Activated T-cell treated with anti-CD3 and anti-CD28 coated beads, Interleukin-2, amount 50 U/mL, for 72 hours (primary cell): ENCODE data around the gene ETFA. TPM values are rescaled to one million over a fixed set of nuclear protein-coding genes. Genes with fewer than 3 reads are reported as not detected.

Experiments used
- ATAC-seq, 2 donors: fragments of 150-1000 bp; cut with Tn5 transposase; replicated peaks in 1 of 2; 2 replicates each; pipeline ENCODE4 v1.10.0; 2021; ENCODE audit warnings: moderate library complexity in 2 of 2, mild to moderate bottlenecking in 1 of 2
- DNase-seq, 2 donors: peaks; one replicate each; pipeline ENCODE4 v3.0.0; 2021 to 2022; ENCODE audit warnings: mixed read lengths in 1 of 2
- H3K27ac Mint-ChIP-seq: one replicate; pipeline ENCODE4 v1.8.0; 2022; ENCODE audit warnings: mild to moderate bottlenecking, moderate library complexity, mixed read lengths
- H3K27me3 Mint-ChIP-seq: one replicate; pipeline ENCODE4 v1.8.0; 2022; ENCODE audit warnings: low read depth, mixed read lengths
- H3K36me3 Mint-ChIP-seq, 2 donors: one replicate each; pipeline ENCODE4 v1.8.0; 2022; ENCODE audit warnings: mixed read lengths in 2 of 2, mild to moderate bottlenecking in 1 of 2; ENCODE audit not compliant: insufficient read depth in 2 of 2
- H3K4me1 Mint-ChIP-seq: one replicate; pipeline ENCODE4 v1.8.0; 2022; ENCODE audit warnings: low read depth, mixed read lengths
- H3K4me3 Mint-ChIP-seq, 2 donors: one replicate each; pipeline ENCODE4 v1.8.0; 2022; ENCODE audit warnings: mild to moderate bottlenecking in 2 of 2, mixed read lengths in 2 of 2, moderate library complexity in 2 of 2
- H3K9me3 Mint-ChIP-seq, 2 donors: one replicate each; pipeline ENCODE4 v1.8.0; 2022; ENCODE audit warnings: mixed read lengths in 2 of 2
- total RNA-seq, 2 donors: library from RNA; stranded (reverse); gene quantifications; one replicate each; pipeline ENCODE4 v1.2.3, GENCODE V29; 2022

ETFA gene
- 100 to 1,000 TPM; 143 to 158 TPM for total RNA-seq

- DNase-seq (peak; percentile 96), ATAC-seq (peak; percentile 99)
- Mint-ChIP-seq H3K27me3 (no peaks in the 10 kb centered on the region), H3K36me3 (peaks cover 0 to 3% of the 10 kb centered on the region in 2 donors), H3K27ac (peak within 1 kb of the TSS; percentile 98), H3K9me3 (no peaks in the 10 kb centered on the region), H3K4me3 (peak within 1 kb of the TSS; percentile 88 to 91), H3K4me1 (peaks cover 42% of the 10 kb centered on the region)
These were observed at the start of gene ETFA for GRCh38 chr15:76311100-76311953. Gene ETFA, minus strand, starts transcription at chr15:76311469. Its CDS starts 81 bp downstream, at chr15:76311388.

GRCh38 chr15:76360416-76360815 is 49.1 kb upstream of the ETFA start:
- Mint-ChIP-seq H3K36me3 (peaks cover 0 to 2% of the 10 kb centered on the region in 2 donors), H3K27ac (no peak overlapping the region), H3K4me1 (no peaks in the 10 kb centered on the region), H3K27me3 (no peaks in the 10 kb centered on the region), H3K4me3 (no peak overlapping the region), H3K9me3 (no peaks in the 10 kb centered on the region)
- no peak for DNase-seq
- no peak for ATAC-seq

GRCh38 chr15:76359152-76359551 is 47.9 kb upstream of the ETFA start:
- no peaks in the 10 kb centered on the region for H3K9me3 Mint-ChIP-seq
- no peak for ATAC-seq
- no peak overlapping the region for H3K27ac Mint-ChIP-seq
- no peak for DNase-seq
- no peaks in the 10 kb centered on the region for H3K27me3 Mint-ChIP-seq
- peaks cover 0 to 2% of the 10 kb centered on the region in 2 donors for H3K36me3 Mint-ChIP-seq
- H3K4me1 Mint-ChIP-seq: no peaks in the 10 kb centered on the region
- no peak overlapping the region for H3K4me3 Mint-ChIP-seq

- Mint-ChIP-seq H3K9me3 (no peaks in the 10 kb centered on the region), H3K27ac (no peak overlapping the region), H3K4me1 (no peaks in the 10 kb centered on the region)
These were observed 47.2 kb upstream of the ETFA start for GRCh38 chr15:76358453-76358852.

GRCh38 chr15:76354823-76355440 is 43.7 kb upstream of the ETFA start:
- no peak for DNase-seq
- H3K9me3 Mint-ChIP-seq: no peaks in the 10 kb centered on the region
- no peak overlapping the region for H3K27ac Mint-ChIP-seq
- no peak for ATAC-seq
- no peaks in the 10 kb centered on the region for H3K36me3 Mint-ChIP-seq
- H3K4me1 Mint-ChIP-seq: no peaks in the 10 kb centered on the region
- H3K4me3 Mint-ChIP-seq: no peak overlapping the region
- peaks cover 3% of the 10 kb centered on the region for H3K27me3 Mint-ChIP-seq

More at GRCh38 chr15:76358453-76358852, 47.2 kb upstream of the ETFA start:
- Mint-ChIP-seq H3K36me3 (peaks cover 0 to 2% of the 10 kb centered on the region in 2 donors), H3K4me3 (no peak overlapping the region), H3K27me3 (no peaks in the 10 kb centered on the region)
- DNase-seq (no peak), ATAC-seq (no peak)

- Mint-ChIP-seq H3K27me3 (peaks cover 10% of the 10 kb centered on the region), H3K4me1 (no peaks in the 10 kb centered on the region), H3K4me3 (no peak overlapping the region), H3K27ac (no peak overlapping the region), H3K36me3 (peaks cover 0 to 2% of the 10 kb centered on the region in 2 donors), H3K9me3 (no peaks in the 10 kb centered on the region)
- ATAC-seq (no peak), DNase-seq (no peak)
These were observed 42.6 kb upstream of the ETFA start for GRCh38 chr15:76353903-76354302.

- H3K36me3 Mint-ChIP-seq: peaks cover 0 to 3% of the 10 kb centered on the region in 2 donors
- H3K27ac Mint-ChIP-seq: no peak overlapping the region
- peak in 1 of 2 donors; percentile 43 for ATAC-seq
- H3K4me3 Mint-ChIP-seq: no peak overlapping the region
- no peak for DNase-seq
- H3K4me1 Mint-ChIP-seq: no peaks in the 10 kb centered on the region
- H3K9me3 Mint-ChIP-seq: no peaks in the 10 kb centered on the region
- H3K27me3 Mint-ChIP-seq: peaks cover 14% of the 10 kb centered on the region
These were observed 41.8 kb upstream of the ETFA start for GRCh38 chr15:76353023-76353577.

GRCh38 chr15:76349301-76350070 is 38.2 kb upstream of the ETFA start:
- Mint-ChIP-seq H3K9me3 (no peaks in the 10 kb centered on the region), H3K27me3 (peaks cover 37% of the 10 kb centered on the region), H3K27ac (no peak overlapping the region), H3K4me1 (peaks cover 15% of the 10 kb centered on the region), H3K36me3 (peaks cover 5 to 7% of the 10 kb centered on the region in 2 donors), H3K4me3 (no peak overlapping the region)
- DNase-seq: no peak
- ATAC-seq: no peak

- ATAC-seq: no peak
- no peak for DNase-seq
- Mint-ChIP-seq H3K27me3 (peaks cover 52% of the 10 kb centered on the region), H3K4me1 (peaks cover 22% of the 10 kb centered on the region), H3K36me3 (peaks cover 5 to 7% of the 10 kb centered on the region in 2 donors), H3K9me3 (no peaks in the 10 kb centered on the region), H3K4me3 (peak overlapping the region; percentile 36 to 72), H3K27ac (no peak overlapping the region)
These were observed 36.3 kb upstream of the ETFA start for GRCh38 chr15:76347482-76348055.

GRCh38 chr15:76346669-76347481 is 35.6 kb upstream of the ETFA start:
- Mint-ChIP-seq H3K4me1 (peaks cover 24% of the 10 kb centered on the region), H3K27ac (no peak overlapping the region), H3K4me3 (peak overlapping the region; percentile 62 to 84), H3K9me3 (no peaks in the 10 kb centered on the region), H3K36me3 (peaks cover 5 to 7% of the 10 kb centered on the region in 2 donors), H3K27me3 (peaks cover 56% of the 10 kb centered on the region)
- no peak for DNase-seq
- peak in 1 of 2 donors; percentile 14 for ATAC-seq

- ATAC-seq (peak; percentile 48 to 52), DNase-seq (peak; percentile 27 to 29)
- Mint-ChIP-seq H3K27ac (no peak overlapping the region), H3K36me3 (peaks cover 5 to 7% of the 10 kb centered on the region in 2 donors), H3K27me3 (peaks cover 64% of the 10 kb centered on the region), H3K4me3 (peak overlapping the region; percentile 62 to 84), H3K9me3 (no peaks in the 10 kb centered on the region), H3K4me1 (peaks cover 30% of the 10 kb centered on the region)
These were observed 34.8 kb upstream of the ETFA start for GRCh38 chr15:76345880-76346668.
